Stimulated activated CD4-positive, alpha-beta T cell treated with anti-CD3 and anti-CD28 coated beads, TNF-alpha, amount 100 ng/mL, for 24 hours (primary cell): Measurements from ENCODE around the gene EIF4E2.

ENCODE experiments used
- DNase-seq, 3 experiments: peaks; one replicate each; pipeline ENCODE4 v3.0.0-alpha.2; 2020; ENCODE audit warnings: low read depth in 3 of 3

EIF4E2 gene

GRCh38 chr2:232537079-232537478, 13.4 kb upstream of the EIF4E2 start:
- DNase-seq, result no peak

- no peak for DNase-seq
Measured at GRCh38 chr2:232537499-232537898, 13.0 kb upstream of the EIF4E2 start.

- no peak for DNase-seq
Measured at GRCh38 chr2:232538671-232539070, 11.8 kb upstream of the EIF4E2 start.

- DNase-seq, result no peak
Measured at GRCh38 chr2:232539298-232540231, 10.9 kb upstream of the EIF4E2 start, which contains the start of gene CHRNG. Gene CHRNG (plus strand): TSS chr2:232539692. CDS start chr2:232539748, 56 bp downstream.

- no peak for DNase-seq
Measured at GRCh38 chr2:232540441-232541041, 9.9 kb upstream of the EIF4E2 start.

GRCh38 chr2:232541195-232541960, 9.1 kb upstream of the EIF4E2 start:
- no peak for DNase-seq

- DNase-seq, result no peak
Measured at GRCh38 chr2:232541961-232542714, 8.4 kb upstream of the EIF4E2 start.

GRCh38 chr2:232542715-232543467, 7.6 kb upstream of the EIF4E2 start:
- DNase-seq, result no peak

- DNase-seq, result no peak
Measured at GRCh38 chr2:232543491-232543890, 7.0 kb upstream of the EIF4E2 start.

GRCh38 chr2:232543928-232544631, 6.4 kb upstream of the EIF4E2 start:
- no peak for DNase-seq

GRCh38 chr2:232544674-232545073, 5.8 kb upstream of the EIF4E2 start:
- no peak for DNase-seq

GRCh38 chr2:232545511-232546375, 4.7 kb upstream of the EIF4E2 start:
- DNase-seq, result no peak

- no peak for DNase-seq
Measured at GRCh38 chr2:232547991-232548390, 2.5 kb upstream of the EIF4E2 start.

- no peak for DNase-seq
Measured at GRCh38 chr2:232549655-232550353, 685 bp upstream of the EIF4E2 start.

- no peak for DNase-seq
Measured at GRCh38 chr2:232551250-232551638, 755 bp downstream of the EIF4E2 start.

- DNase-seq, result no peak
Measured at GRCh38 chr2:232551776-232552175, 1.3 kb downstream of the EIF4E2 start.

GRCh38 chr2:232556426-232556825, 5.9 kb downstream of the EIF4E2 start:
- DNase-seq, result no peak

- DNase-seq, result no peak
Measured at GRCh38 chr2:232562515-232563151, 12.1 kb downstream of the EIF4E2 start.
